Lung (tissue), 12 donors: Measurements from ENCODE around the gene CSRNP3. TPM values are rescaled to one million over a fixed set of nuclear protein-coding genes. Genes with fewer than 3 reads are reported as not detected.

Experiments
- ATAC-seq: fragments of 200-7000 bp; cut with Tn5 transposase; one replicate; pipeline ENCODE4 v1.9.1; 2020; ENCODE audit warnings: moderate number of reproducible peaks; ENCODE audit not compliant: insufficient read depth, low FRiP score
- DNase-seq, 3 donors: peaks; one replicate each; pipeline ENCODE4 v3.0.0-alpha.2; 2013 to 2017
- H3K27ac ChIP-seq, 2 donors: one replicate each; pipeline ENCODE4 v1.5.1; 2013; ENCODE audit warnings: mild to moderate bottlenecking in 2 of 2, moderate library complexity in 2 of 2, control low read depth in 1 of 2, inconsistent platforms in 1 of 2, low read depth in 1 of 2, low read length in 1 of 2
- H3K27me3 ChIP-seq, 3 donors: one replicate each; pipeline ENCODE4 v1.5.1; 2013; ENCODE audit warnings: low read length in 2 of 3; ENCODE audit not compliant: control insufficient read depth in 3 of 3, insufficient read depth in 3 of 3
- H3K36me3 ChIP-seq, 4 donors: one replicate each; pipeline ENCODE4 v1.5.1; 2013; ENCODE audit warnings: low read length in 4 of 4, mild to moderate bottlenecking in 1 of 4, moderate library complexity in 1 of 4; ENCODE audit not compliant: control insufficient read depth in 4 of 4, insufficient read depth in 4 of 4
- H3K4me1 ChIP-seq, 5 donors: one replicate each; pipeline ENCODE4 v1.5.1; 2013; ENCODE audit warnings: low read length in 5 of 5, mild to moderate bottlenecking in 2 of 5, moderate library complexity in 1 of 5; ENCODE audit not compliant: control insufficient read depth in 5 of 5, insufficient read depth in 5 of 5
- H3K4me3 ChIP-seq: one replicate; pipeline ENCODE4 v1.5.1; 2013; ENCODE audit warnings: mild to moderate bottlenecking, control low read depth, moderate library complexity
- H3K9ac ChIP-seq, 2 donors: one replicate each; pipeline ENCODE4 v1.5.1; 2013; ENCODE audit warnings: low read length in 2 of 2, control low read depth in 1 of 2; ENCODE audit not compliant: insufficient read depth in 1 of 2
- H3K9me3 ChIP-seq, 4 donors: one replicate each; pipeline ENCODE4 v1.5.1; 2013; ENCODE audit warnings: low read length in 3 of 4, mild to moderate bottlenecking in 1 of 4, moderate library complexity in 1 of 4; ENCODE audit not compliant: control insufficient read depth in 4 of 4, insufficient read depth in 3 of 4
- WGBS, 2 donors: extraction: QIAGEN DNeasy Blood & Tissue Kit; methylation state at CpG; one replicate each; pipeline ENCODE4 v1.1.7; 2013; 5-methylcytosine and 5-hydroxymethylcytosine counted together
- polyA plus RNA-seq, 2 donors: library from polyadenylated mRNA; stranded (reverse); fragments of 200-250 nt; gene quantifications; one replicate each; pipeline ENCODE4 v1.2.1, GENCODE V29; 2013
- total RNA-seq, 2 donors: library from RNA; depleted of rRNA in 1 of 2; stranded (reverse); fragments of >200 nt in 1 of 2; gene quantifications; one replicate each; pipeline ENCODE4 v1.2.1, GENCODE V29; 2014 to 2021
- TF ChIP-seq, protein P1 (sequence below): IDR thresholded peaks from 2 replicates; pipeline ENCODE4 v1.5.1; 2012; ENCODE audit warnings: mild to moderate bottlenecking; ENCODE audit errors: control extremely low read depth, extremely low read depth
- donor health status: control.
- donor health status: control.
- donor health status: Bipolar disorder and iron deficiency.
- donor health status: healthy.
- donor health status: DM: yes; HTN: yes; CAD: no.

The CSRNP3 gene
- total and polyA plus RNA-seq, 4 donors, result 0.25 to 8.7 (median 1.8) TPM

DNA sequence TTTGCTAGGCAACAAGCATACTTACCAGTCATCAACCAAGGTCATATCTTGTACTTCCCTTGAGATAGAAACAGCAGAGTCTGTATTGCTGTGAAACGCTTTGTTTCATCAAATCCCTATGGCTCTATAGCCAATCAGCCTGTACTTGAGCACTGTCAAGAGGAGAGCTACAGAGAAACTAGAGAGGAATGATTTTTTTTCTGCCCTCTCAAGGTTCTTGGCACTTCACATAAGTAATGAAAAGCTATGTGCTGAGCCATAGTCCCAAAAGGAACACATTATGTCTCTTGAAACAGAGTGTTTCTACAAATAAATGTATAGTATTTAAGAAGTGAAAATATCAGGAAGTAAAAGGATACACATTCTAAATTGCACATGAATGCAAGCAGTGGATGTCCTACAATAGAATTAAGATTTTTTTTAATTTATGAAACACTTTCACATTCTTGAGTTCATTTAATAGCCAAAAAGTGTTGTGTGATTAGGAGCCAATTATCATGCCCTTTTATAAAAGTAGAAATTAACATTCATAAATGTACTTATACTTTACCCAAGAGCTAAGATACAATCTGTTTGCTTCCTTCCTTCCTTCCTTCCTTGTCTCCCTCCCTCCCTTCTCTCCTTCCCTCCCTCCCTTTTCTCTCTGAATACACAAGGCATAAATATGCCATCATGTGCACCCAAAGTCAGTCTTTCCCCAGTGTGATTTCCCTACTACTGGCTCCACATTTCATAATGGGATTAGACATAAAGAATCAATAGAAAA, 131.8 kb downstream of the CSRNP3 start:
- H3K9ac ChIP-seq, result no peak overlapping the region
- DNase-seq, result peak in 2 of 3 donors; percentile 36 to 67
- 66 to 89% methylated on average over 1 of the region's 1 CpG for WGBS, 2 donors
- peaks cover 0 to 2% (median 0%) of the 10 kb centered on the region in 4 donors for H3K36me3 ChIP-seq
- H3K4me3 ChIP-seq, result no peak overlapping the region
- no peaks in the 10 kb centered on the region for H3K27me3 ChIP-seq
- TF ChIP-seq, protein P1, sequence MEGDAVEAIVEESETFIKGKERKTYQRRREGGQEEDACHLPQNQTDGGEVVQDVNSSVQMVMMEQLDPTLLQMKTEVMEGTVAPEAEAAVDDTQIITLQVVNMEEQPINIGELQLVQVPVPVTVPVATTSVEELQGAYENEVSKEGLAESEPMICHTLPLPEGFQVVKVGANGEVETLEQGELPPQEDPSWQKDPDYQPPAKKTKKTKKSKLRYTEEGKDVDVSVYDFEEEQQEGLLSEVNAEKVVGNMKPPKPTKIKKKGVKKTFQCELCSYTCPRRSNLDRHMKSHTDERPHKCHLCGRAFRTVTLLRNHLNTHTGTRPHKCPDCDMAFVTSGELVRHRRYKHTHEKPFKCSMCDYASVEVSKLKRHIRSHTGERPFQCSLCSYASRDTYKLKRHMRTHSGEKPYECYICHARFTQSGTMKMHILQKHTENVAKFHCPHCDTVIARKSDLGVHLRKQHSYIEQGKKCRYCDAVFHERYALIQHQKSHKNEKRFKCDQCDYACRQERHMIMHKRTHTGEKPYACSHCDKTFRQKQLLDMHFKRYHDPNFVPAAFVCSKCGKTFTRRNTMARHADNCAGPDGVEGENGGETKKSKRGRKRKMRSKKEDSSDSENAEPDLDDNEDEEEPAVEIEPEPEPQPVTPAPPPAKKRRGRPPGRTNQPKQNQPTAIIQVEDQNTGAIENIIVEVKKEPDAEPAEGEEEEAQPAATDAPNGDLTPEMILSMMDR, result no peak
- H3K9me3 ChIP-seq, result no peaks in the 10 kb centered on the region
- ATAC-seq, result no peak
- peaks cover 0 to 18% (median 11%) of the 10 kb centered on the region in 5 donors for H3K4me1 ChIP-seq
- no peak overlapping the region for H3K27ac ChIP-seq

- no peak overlapping the region for H3K4me3 ChIP-seq
- no peak overlapping the region for H3K9ac ChIP-seq
- TF ChIP-seq, protein P1, result no peak
- no peak overlapping the region for H3K27ac ChIP-seq
- no peak for ATAC-seq
- DNase-seq, result peak; percentile 67 to 95 (median 95)
- H3K36me3 ChIP-seq, result no peaks in the 10 kb centered on the region
- H3K27me3 ChIP-seq, result no peaks in the 10 kb centered on the region
- peaks cover 0 to 18% (median 11%) of the 10 kb centered on the region in 5 donors for H3K4me1 ChIP-seq
- 45 to 74% methylated on average over 3 of the region's 3 CpGs for WGBS, 2 donors
- no peaks in the 10 kb centered on the region for H3K9me3 ChIP-seq
Measured at GRCh38 chr2:165601928-165602521, 132.5 kb downstream of the CSRNP3 start.

DNA sequence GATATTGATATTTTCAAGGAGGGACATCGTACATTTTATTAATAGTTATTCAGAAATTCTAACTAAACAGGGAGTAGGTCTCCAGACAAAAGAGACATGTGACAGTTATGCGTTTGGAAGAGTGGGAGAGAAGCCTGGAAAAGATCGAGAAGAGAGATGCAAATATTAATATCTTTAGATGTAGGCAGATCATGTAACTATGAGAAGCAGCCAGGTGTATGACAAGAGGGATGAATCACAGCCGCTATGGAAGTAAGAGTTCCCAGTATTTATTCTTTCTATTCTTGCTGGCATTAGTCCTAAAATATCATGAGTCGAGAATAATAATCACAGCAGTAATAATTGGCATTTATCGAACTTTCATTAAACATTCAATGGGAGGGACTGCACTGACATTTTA, 140.2 kb downstream of the CSRNP3 start:
- Histone ChIP-seq H3K36me3 (no peaks in the 10 kb centered on the region), H3K4me3 (no peak overlapping the region), H3K27me3 (no peaks in the 10 kb centered on the region), H3K9me3 (no peaks in the 10 kb centered on the region), H3K27ac (no peak overlapping the region), H3K4me1 (peaks cover 0 to 8% (median 0%) of the 10 kb centered on the region in 5 donors), H3K9ac (no peak overlapping the region)
- ATAC-seq (no peak), DNase-seq (no peak)
- TF ChIP-seq, protein P1, result no peak
- 91 to 95% methylated on average over 6 of the region's 6 CpGs for WGBS, 2 donors
